IMR-90 (cell line): ENCODE data around the gene TRIM2. TPM values are rescaled to one million over a fixed set of nuclear protein-coding genes. Genes with fewer than 3 reads are reported as not detected.

Experiments
- ATAC-seq: fragments of 200-7000 bp; cut with Tn5 transposase; 2 replicates; pipeline ENCODE4 v1.9.1; 2020; ENCODE audit warnings: low read depth, mild to moderate bottlenecking, moderate library complexity
- BruUV-seq: library from RNA; stranded (reverse); fragments of 400-500 nt; replicated peaks from 2 replicates; lab custom pipeline; 2021; lab: Mats Ljungman, UMichigan
- CTCF ChIA-PET: fragments of 300-600 bp; formaldehyde crosslinking; extraction: SDS; loops from one replicate; lab custom pipeline; 2021; ENCODE audit warnings: antibody characterized with exemption; lab: Yijun Ruan, JAX
- POLR2A ChIA-PET: fragments of 300-600 bp; sonication (Branson Sonifier 250); formaldehyde crosslinking; loops from one replicate; lab custom pipeline; 2022; ENCODE audit warnings: antibody characterized with exemption; ENCODE audit not compliant: unreplicated experiment; lab: Charles Lee
- DNase-seq: peaks from one replicate; pipeline ENCODE4 v3.0.0; 2013
- H2AFZ ChIP-seq: replicated peaks from 2 replicates; pipeline ENCODE3; 2013; ENCODE audit warnings: low read length, mild to moderate bottlenecking; ENCODE audit not compliant: poor library complexity
- H2AK5ac ChIP-seq: 2 replicates; pipeline ENCODE4 v1.6.1; 2013; ENCODE audit warnings: low read depth, low read length, inconsistent platforms
- H2AK9ac ChIP-seq: replicated peaks from 2 replicates; pipeline ENCODE3; 2013; ENCODE audit warnings: mild to moderate bottlenecking, low read depth, low read length, moderate library complexity; ENCODE audit not compliant: poor library complexity
- H2BK120ac ChIP-seq: 2 replicates; pipeline ENCODE4 v1.6.1; 2013; ENCODE audit warnings: low read depth, low read length, inconsistent platforms
- H2BK15ac ChIP-seq: 3 replicates; pipeline ENCODE4 v1.6.1; 2013; ENCODE audit warnings: low read depth, low read length, inconsistent platforms
- H2BK20ac ChIP-seq: 2 replicates; pipeline ENCODE4 v1.6.1; 2013; ENCODE audit warnings: low read depth, mild to moderate bottlenecking, inconsistent platforms, low read length, moderate library complexity
- H2BK5ac ChIP-seq: 2 replicates; pipeline ENCODE4 v1.6.1; 2013; ENCODE audit warnings: mild to moderate bottlenecking, low read depth, low read length, inconsistent platforms; ENCODE audit not compliant: poor library complexity, severe bottlenecking
- H3K14ac ChIP-seq: replicated peaks from 2 replicates; pipeline ENCODE4 v1.6.1; 2013; ENCODE audit warnings: low read depth, low read length, inconsistent platforms
- H3K18ac ChIP-seq: 2 replicates; pipeline ENCODE4 v1.6.1; 2013; ENCODE audit warnings: low read depth, low read length, control low read depth
- H3K23ac ChIP-seq: 2 replicates; pipeline ENCODE4 v1.6.1; 2013; ENCODE audit warnings: low read depth, low read length, inconsistent platforms
- H3K27ac ChIP-seq: 2 replicates; pipeline ENCODE4 v1.5.1; 2013; ENCODE audit warnings: mild to moderate bottlenecking, control low read depth, low read length; ENCODE audit not compliant: insufficient read depth
- H3K27me3 ChIP-seq: 2 replicates; pipeline ENCODE4 v1.6.1; 2013; ENCODE audit warnings: low read length; ENCODE audit not compliant: control insufficient read depth, insufficient read depth
- H3K36me3 ChIP-seq: 2 replicates; pipeline ENCODE4 v1.6.1; 2013; ENCODE audit warnings: low read length, mixed read lengths; ENCODE audit not compliant: control insufficient read depth, insufficient read depth
- H3K4ac ChIP-seq: 2 replicates; pipeline ENCODE4 v1.6.1; 2013; ENCODE audit warnings: low read depth, low read length, inconsistent platforms
- H3K4me1 ChIP-seq: 2 replicates; pipeline ENCODE4 v1.6.1; 2013; ENCODE audit warnings: low read length, mixed read lengths; ENCODE audit not compliant: control insufficient read depth, insufficient read depth
- H3K4me2 ChIP-seq: 2 replicates; pipeline ENCODE4 v1.6.1; 2013; ENCODE audit warnings: low read depth, mild to moderate bottlenecking, control low read depth, low read length, moderate library complexity
- H3K4me3 ChIP-seq: 2 replicates; pipeline ENCODE4 v1.5.1; 2013; ENCODE audit warnings: low read depth, mild to moderate bottlenecking, control low read depth, low read length, moderate library complexity; ENCODE audit not compliant: insufficient read depth
- H3K56ac ChIP-seq: 2 replicates; pipeline ENCODE4 v1.6.1; 2013; ENCODE audit warnings: low read length, inconsistent platforms; ENCODE audit not compliant: insufficient read depth; ENCODE audit errors: extremely low read depth
- H3K79me1 ChIP-seq, 2 experiments: 2 replicates each; pipeline ENCODE4 v1.6.1; 2013; ENCODE audit warnings: low read length in 2 of 2, inconsistent platforms in 1 of 2, low read depth in 1 of 2
- H3K9ac ChIP-seq: 2 replicates; pipeline ENCODE4 v1.6.1; 2013; ENCODE audit warnings: low read depth, low read length, control low read depth
- H3K9me1 ChIP-seq: 2 replicates; pipeline ENCODE4 v1.6.1; 2013; ENCODE audit warnings: low read length, inconsistent platforms; ENCODE audit not compliant: insufficient read depth
- H3K9me3 ChIP-seq: 2 replicates; pipeline ENCODE4 v1.6.1; 2013; ENCODE audit warnings: low read length; ENCODE audit not compliant: control insufficient read depth, insufficient read depth
- H4K20me1 ChIP-seq: 2 replicates; pipeline ENCODE4 v1.6.1; 2013; ENCODE audit warnings: low read length, inconsistent platforms; ENCODE audit not compliant: insufficient read depth
- H4K5ac ChIP-seq: 2 replicates; pipeline ENCODE4 v1.6.1; 2013; ENCODE audit warnings: mild to moderate bottlenecking, low read depth, low read length, control low read depth
- H4K8ac ChIP-seq, 2 experiments: 2 replicates each; pipeline ENCODE4 v1.6.1; 2013; ENCODE audit warnings: low read depth in 2 of 2, low read length in 2 of 2, control low read depth in 1 of 2, inconsistent platforms in 1 of 2
- H4K91ac ChIP-seq: 2 replicates; pipeline ENCODE4 v1.6.1; 2013; ENCODE audit warnings: low read depth, low read length, inconsistent platforms; ENCODE audit not compliant: insufficient read depth
- BHLHE40 ChIP-seq: fragments of 150-350 bp; IDR thresholded peaks from 2 replicates; pipeline ENCODE4 v1.6.1; 2016; ENCODE audit warnings: mild to moderate bottlenecking, low read depth, low read length
- CEBPB ChIP-seq: IDR thresholded peaks from 2 replicates; pipeline ENCODE4 v1.6.1; 2012; ENCODE audit warnings: low read depth, low read length, improper control_type of control experiment
- CHD1 ChIP-seq: IDR thresholded peaks from 2 replicates; pipeline ENCODE4 v1.6.1; 2012; ENCODE audit warnings: low read depth, low read length, improper control_type of control experiment
- CTCF ChIP-seq: conservative IDR thresholded peaks from 2 replicates; pipeline ENCODE4 v1.5.1; 2012; ENCODE audit warnings: mild to moderate bottlenecking, low read depth, low read length, improper control_type of control experiment
- ELK1 ChIP-seq: fragments of 150-350 bp; IDR thresholded peaks from 2 replicates; pipeline ENCODE4 v1.6.1; 2016; ENCODE audit warnings: low read depth, mild to moderate bottlenecking, low read length, moderate library complexity, borderline replicate concordance
- FOS ChIP-seq: fragments of 150-350 bp; IDR thresholded peaks from 2 replicates; pipeline ENCODE4 v1.6.1; 2016; ENCODE audit warnings: low read depth, low read length
- MAFK ChIP-seq: IDR thresholded peaks from 2 replicates; pipeline ENCODE4 v1.6.1; 2012; ENCODE audit warnings: low read depth, low read length, improper control_type of control experiment
- MAZ ChIP-seq: IDR thresholded peaks from 2 replicates; pipeline ENCODE4 v1.6.1; 2012; ENCODE audit warnings: low read depth, mild to moderate bottlenecking, low read length, improper control_type of control experiment, moderate library complexity, borderline replicate concordance
- MXI1 ChIP-seq: IDR thresholded peaks from 2 replicates; pipeline ENCODE4 v1.6.1; 2012; ENCODE audit warnings: low read depth, mild to moderate bottlenecking, low read length, moderate library complexity, borderline replicate concordance
- NFE2L2 ChIP-seq: fragments of 150-350 bp; IDR thresholded peaks from 2 replicates; pipeline ENCODE4 v1.6.1; 2016; ENCODE audit warnings: low read depth, mild to moderate bottlenecking, low read length
- POLR2A ChIP-seq: IDR thresholded peaks from 2 replicates; pipeline ENCODE4 v1.6.1; 2012; ENCODE audit warnings: mild to moderate bottlenecking, low read depth, low read length
- RAD21 ChIP-seq: IDR thresholded peaks from 2 replicates; pipeline ENCODE4 v1.6.1; 2012; ENCODE audit warnings: low read length, improper control_type of control experiment
- RCOR1 ChIP-seq: IDR thresholded peaks from 2 replicates; pipeline ENCODE4 v1.6.1; 2012; ENCODE audit warnings: mild to moderate bottlenecking, low read length, improper control_type of control experiment; ENCODE audit not compliant: insufficient replicate concordance
- RFX5 ChIP-seq: IDR thresholded peaks from 2 replicates; pipeline ENCODE4 v1.8.0; 2012; ENCODE audit warnings: low read depth, mild to moderate bottlenecking, low read length, moderate library complexity
- SMC3 ChIP-seq: fragments of 150-350 bp; IDR thresholded peaks from 2 replicates; pipeline ENCODE4 v1.6.1; 2016; ENCODE audit warnings: low read depth, mild to moderate bottlenecking, antibody characterized with exemption, low read length, moderate library complexity
- USF2 ChIP-seq: fragments of 150-350 bp; IDR thresholded peaks from 2 replicates; pipeline ENCODE4 v1.6.1; 2017; ENCODE audit warnings: mild to moderate bottlenecking, antibody characterized with exemption, low read length, low read depth
- WGBS, 2 experiments: methylation state at CpG; one replicate each; pipeline versions ENCODE4 v1.1.5 to v1.1.7; 2013; ENCODE audit warnings: missing lambda C conversion rate in 2 of 2; ENCODE audit not compliant: insufficient read length in 1 of 2; ENCODE audit errors: extremely low coverage in 2 of 2; 5-methylcytosine and 5-hydroxymethylcytosine counted together
- dilution Hi-C: fragments of 300-500 bp; cut with HindIII; formaldehyde crosslinking; loops from one replicate; pipeline ENCODE4 v1.14.3; 2018; ENCODE audit warnings: low sequenced_read_pairs; ENCODE audit not compliant: unreplicated experiment
- in situ Hi-C: fragments of 300-500 bp; cut with MboI; formaldehyde crosslinking; loops from 3 replicates; pipeline ENCODE4 v1.14.3; 2019; ENCODE audit warnings: low sequenced_read_pairs, inconsistent platforms, mixed read lengths
- intact Hi-C: fragments of 100-400 bp; cut with micrococcal nuclease; formaldehyde crosslinking; loops from 2 replicates; pipeline ENCODE4 v1.10.0; 2022
- polyA plus RNA-seq, 3 experiments: library from polyadenylated mRNA; depleted of rRNA; stranded (reverse); fragments of >200 nt; gene quantifications; 2 replicates each; pipeline ENCODE4 v1.2.3, GENCODE V29; 2012; ENCODE audit warnings: low replicate concordance in 1 of 3
- total RNA-seq: library from RNA; depleted of rRNA; stranded (reverse); fragments of >200 nt; gene quantifications from 2 replicates; pipeline ENCODE4 v1.2.3, GENCODE V29; 2012

The TRIM2 gene
- total and polyA plus RNA-seq, 2 of the 4 experiments (the other 2 are of a cell fraction): 16.0 to 64.2 TPM

- in situ Hi-C loops: loop anchor here (5.0 kb wide), 1 partner anchor 173 kb away; no protein-coding TSS in a partner anchor
- no TSS peak for BruUV-seq
- CTCF ChIA-PET: no interaction called here
Measured at GRCh38 chr4:153314915-153315314, 110.7 kb downstream of the TRIM2 start.

More at GRCh38 chr4:153314915-153315314, 110.7 kb downstream of the TRIM2 start:
- H4K91ac ChIP-seq: no peak overlapping the region
- no peak for TF ChIP-seq RCOR1
- no peak for TF ChIP-seq SMC3
- TF ChIP-seq USF2: no peak
- TF ChIP-seq MXI1: no peak
- TF ChIP-seq MAFK: no peak
- no peak for TF ChIP-seq MAZ
- no peak for TF ChIP-seq ELK1
- TF ChIP-seq CHD1: no peak
- TF ChIP-seq POLR2A: no peak
- TF ChIP-seq FOS: no peak
- no peak for TF ChIP-seq CTCF
- no peak for TF ChIP-seq NFE2L2
- no peak for TF ChIP-seq CEBPB
- TF ChIP-seq BHLHE40: no peak
- TF ChIP-seq RAD21: no peak
- no peak for TF ChIP-seq RFX5
- no peak overlapping the region for H3K4ac ChIP-seq
- no peaks in the 10 kb centered on the region for H3K9me3 ChIP-seq
- H4K8ac ChIP-seq: no peak overlapping the region
- no peaks in the 10 kb centered on the region for H4K20me1 ChIP-seq
- H3K27ac ChIP-seq: no peak overlapping the region
- H2AK9ac ChIP-seq: no peak overlapping the region
- H2BK5ac ChIP-seq: no peak overlapping the region
- no peaks in the 10 kb centered on the region for H3K36me3 ChIP-seq
- no CpG with 5 or more reads among the region's 1 CpG for WGBS, 2 experiments
- ATAC-seq (no peak), DNase-seq (no peak)
- no peak overlapping the region for H2BK20ac ChIP-seq
- peaks cover 2% of the 10 kb centered on the region; the same call in 1 of the 2 replicates for H3K4me1 ChIP-seq
- no peaks in the 10 kb centered on the region; a peak in 1 of 4 replicates for H3K79me1 ChIP-seq
- H3K56ac ChIP-seq: no peak overlapping the region
- no peaks in the 10 kb centered on the region for H3K27me3 ChIP-seq
- H2AK5ac ChIP-seq: no peak overlapping the region
- no peak overlapping the region for H3K18ac ChIP-seq
- no peak overlapping the region for H3K4me2 ChIP-seq
- H2BK120ac ChIP-seq: no peak overlapping the region
- H3K9me1 ChIP-seq: no peaks in the 10 kb centered on the region
- no peak overlapping the region for H2AFZ ChIP-seq
- no peak overlapping the region for H3K23ac ChIP-seq
- no peak overlapping the region for H3K9ac ChIP-seq
- intact Hi-C loops: loop anchor here (5.0 kb wide), 1 partner anchor 233 kb away; no protein-coding TSS in a partner anchor
- dilution Hi-C loops: no loop called here
- H3K4me3 ChIP-seq: no peak overlapping the region
- no peak overlapping the region for H4K5ac ChIP-seq
- POLR2A ChIA-PET: no interaction called here
- no peak overlapping the region for H3K14ac ChIP-seq
- no peak overlapping the region for H2BK15ac ChIP-seq
